HG02973 (cell line): ENCODE results near the gene CALML4.
"Not testable (repeated sequence)": the region's sequence is repeated elsewhere in the genome, so short reads cannot be mapped to it uniquely, and the experiment has no call there.

Experiments
- ATAC-seq: cut with Tn5 transposase; IDR thresholded peaks from one replicate; pipeline ENCODE4 v1.9.1; 2021; ENCODE audit warnings: moderate library complexity; ENCODE audit not compliant: unreplicated experiment

CALML4 gene

DNA sequence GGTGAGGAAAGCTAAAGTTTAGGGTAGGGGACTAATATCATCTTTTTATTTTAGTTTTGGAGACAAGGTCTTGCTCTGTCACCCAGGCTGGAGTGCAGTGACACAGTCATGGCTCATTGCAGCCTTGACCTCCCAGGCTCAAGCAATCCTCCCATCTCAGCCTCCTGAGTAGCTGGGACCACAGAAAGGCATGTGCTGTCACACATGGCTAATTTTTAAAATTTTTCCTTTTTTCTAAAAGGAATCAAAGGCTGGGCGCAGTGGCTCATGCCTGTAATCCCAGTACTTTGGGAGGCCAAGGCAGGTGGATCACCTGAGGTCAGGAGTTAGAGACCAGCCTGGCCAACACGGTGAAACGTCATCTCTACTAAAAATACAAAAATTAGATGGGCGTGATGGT, 20.3 kb upstream of the CALML4 start:
- ATAC-seq: not testable (repeated sequence)

DNA sequence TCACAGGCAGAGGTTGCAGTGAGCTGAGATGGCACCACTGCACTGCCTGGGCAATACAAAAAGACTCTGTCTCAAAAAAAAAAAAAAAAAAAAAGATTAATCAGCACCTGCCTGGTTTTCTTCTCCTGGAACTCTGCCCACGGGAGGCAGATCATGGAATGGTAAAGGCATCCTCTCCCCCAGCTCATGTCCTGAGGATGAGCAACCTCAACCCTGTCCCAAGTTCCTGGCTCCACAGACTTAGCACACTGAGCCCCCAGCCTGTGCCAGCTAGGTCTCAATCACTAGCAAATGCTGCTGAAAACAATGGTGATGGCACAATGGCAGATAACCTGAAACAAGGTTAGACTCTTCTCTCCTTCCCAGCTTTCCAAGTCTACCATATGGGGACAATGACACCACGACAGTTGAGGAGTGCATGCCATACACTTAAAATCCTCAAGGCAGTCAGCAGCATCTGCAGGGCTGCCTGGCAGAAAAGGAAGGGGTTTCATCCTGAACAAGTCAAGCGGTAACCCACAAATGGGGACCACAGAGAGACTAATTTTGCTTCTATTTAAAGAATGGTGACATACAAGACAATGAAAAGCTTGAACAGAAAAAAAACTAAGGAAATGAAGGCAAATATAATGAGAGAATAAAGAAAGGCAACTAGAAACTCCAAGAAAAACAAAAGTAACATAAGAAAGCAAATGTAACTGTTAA, 19.6 kb upstream of the CALML4 start:
- no peak for ATAC-seq

DNA sequence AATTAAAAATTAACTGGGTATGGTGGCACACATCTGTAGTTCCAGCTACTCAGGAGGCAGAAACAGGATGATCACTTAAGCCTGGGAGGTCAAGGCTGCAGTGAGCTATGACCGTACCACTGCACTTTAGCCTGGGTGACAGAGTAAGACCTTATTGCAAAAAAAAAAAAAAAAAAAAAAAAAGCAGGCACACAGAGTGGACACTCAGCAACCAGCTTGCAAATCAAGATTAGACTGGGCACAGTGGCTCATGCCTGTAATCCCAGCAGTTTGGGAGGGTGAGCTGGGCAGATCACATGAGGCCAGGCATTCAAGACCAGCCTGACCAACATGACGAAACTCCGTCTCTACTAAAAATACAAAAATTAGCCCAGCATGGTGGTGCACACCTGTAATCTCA, 19.0 kb upstream of the CALML4 start:
- no peak for ATAC-seq

DNA sequence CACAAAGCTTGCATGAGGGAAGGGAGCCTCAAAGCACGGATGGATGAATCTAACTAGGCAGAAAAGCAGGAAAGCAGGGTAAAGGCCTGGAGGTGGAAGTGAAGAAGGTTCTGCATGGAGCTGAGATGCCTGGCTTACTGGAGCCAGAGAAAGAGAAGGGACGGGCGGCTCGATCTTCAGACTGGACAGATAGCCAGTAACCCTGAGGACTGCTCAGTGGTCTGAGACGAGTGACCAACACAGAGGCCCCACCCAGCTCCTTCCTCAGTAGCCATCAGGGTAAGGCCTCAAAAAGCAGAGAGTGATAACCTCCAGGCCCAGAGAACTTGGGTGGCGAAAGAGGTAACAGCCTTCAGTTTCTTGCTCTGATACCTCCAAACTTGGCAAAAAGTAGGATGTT, 18.0 kb upstream of the CALML4 start:
- no peak for ATAC-seq

DNA sequence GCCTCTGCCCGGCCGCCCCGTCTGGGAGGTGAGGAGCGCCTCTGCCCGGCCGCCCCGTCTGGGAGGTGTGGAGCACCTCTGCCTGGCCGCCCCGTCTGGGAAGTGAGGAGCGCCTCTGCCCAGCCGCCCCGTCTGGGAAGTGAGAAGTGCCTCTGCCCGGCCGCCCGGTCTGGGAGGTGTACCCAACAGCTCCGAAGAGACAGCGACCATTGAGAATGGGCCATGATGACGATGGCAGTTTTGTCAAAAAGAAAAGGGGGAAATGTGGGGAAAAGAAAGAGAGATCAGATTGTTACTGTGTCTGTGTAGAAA, 17.3 kb upstream of the CALML4 start:
- ATAC-seq: not testable (repeated sequence)

DNA sequence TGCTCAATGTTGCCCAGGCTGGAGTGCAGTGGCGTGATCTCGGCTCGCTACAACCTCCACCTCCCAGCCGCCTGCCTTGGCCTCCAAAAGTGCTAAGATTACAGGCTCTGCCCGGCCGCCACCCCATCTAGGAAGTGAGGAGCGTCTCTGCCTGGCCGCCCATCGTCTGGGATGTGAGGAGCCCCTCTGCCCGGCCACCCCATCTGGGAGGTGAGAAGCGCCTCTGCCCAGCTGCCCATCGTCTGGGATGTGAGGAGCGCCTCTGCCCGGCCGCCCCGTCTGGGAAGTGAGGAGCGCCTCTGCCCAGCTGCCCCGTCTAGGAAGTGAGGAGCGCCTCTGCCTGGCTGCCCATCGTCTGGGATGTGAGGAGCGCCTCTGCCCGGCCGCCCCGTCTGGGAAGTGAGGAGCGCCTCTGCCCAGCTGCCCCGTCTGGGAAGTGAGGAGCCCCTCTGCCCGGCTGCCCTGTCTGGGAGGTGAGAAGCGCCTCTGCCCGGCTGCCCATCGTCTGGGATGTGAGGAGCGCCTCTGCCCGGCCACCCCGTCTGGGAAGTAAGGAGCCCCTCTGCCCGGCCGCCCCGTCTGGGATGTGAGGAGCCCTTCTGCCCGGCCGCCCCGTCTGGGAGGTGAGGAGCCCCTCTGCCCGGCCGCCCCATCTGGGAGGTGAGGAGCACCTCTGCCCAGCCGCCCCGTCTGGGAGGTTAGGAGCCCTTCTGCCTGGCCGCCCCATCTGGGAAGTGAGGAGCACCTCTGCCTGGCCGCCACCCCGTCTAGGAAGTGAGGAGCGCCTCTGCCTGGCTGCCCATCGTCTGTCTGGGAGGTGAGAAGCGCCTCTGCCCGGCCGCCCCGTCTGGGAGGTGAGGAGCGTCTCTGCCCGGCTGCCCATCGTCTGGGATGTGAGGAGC, 16.6 kb upstream of the CALML4 start:
- ATAC-seq: not testable (repeated sequence)

DNA sequence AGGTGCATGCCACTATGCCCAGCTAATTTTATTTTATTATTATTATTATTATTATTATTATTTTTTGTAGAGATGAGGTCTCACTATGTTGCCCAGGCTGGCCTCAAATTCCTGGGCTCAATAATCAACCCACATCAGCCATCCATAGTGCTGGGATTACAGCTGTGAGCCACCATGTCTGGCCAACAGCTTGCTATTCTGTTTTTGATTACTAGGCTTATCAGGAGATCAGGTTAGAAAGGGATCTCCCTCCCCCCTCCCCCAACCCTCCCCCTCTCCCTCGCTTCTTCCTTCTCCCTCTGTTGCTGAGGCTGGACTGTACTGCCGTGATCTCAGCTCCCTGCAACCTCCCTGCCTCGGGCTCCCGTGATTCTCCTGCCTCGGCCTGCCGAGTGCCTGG, 15.8 kb upstream of the CALML4 start:
- ATAC-seq: no peak

DNA sequence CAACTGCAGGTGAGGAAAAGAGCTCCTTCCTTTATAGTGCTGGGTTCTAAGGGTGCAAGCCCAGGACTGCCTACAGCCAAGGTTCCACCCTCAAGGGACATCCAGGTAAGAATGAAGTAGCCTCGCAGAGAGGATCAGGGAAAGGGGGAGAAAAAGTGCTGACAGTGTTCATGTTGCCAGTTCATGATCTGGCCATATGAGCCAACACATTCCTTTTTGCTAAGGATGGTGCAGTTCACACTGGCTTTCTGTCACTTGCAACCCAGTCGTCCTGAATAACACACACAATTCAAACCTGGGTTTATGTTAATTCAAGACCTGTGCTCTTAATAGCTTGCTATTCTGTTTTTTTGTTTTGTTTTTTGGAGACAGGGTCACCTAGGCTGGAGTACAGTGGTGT, 15.4 kb upstream of the CALML4 start:
- no peak for ATAC-seq

DNA sequence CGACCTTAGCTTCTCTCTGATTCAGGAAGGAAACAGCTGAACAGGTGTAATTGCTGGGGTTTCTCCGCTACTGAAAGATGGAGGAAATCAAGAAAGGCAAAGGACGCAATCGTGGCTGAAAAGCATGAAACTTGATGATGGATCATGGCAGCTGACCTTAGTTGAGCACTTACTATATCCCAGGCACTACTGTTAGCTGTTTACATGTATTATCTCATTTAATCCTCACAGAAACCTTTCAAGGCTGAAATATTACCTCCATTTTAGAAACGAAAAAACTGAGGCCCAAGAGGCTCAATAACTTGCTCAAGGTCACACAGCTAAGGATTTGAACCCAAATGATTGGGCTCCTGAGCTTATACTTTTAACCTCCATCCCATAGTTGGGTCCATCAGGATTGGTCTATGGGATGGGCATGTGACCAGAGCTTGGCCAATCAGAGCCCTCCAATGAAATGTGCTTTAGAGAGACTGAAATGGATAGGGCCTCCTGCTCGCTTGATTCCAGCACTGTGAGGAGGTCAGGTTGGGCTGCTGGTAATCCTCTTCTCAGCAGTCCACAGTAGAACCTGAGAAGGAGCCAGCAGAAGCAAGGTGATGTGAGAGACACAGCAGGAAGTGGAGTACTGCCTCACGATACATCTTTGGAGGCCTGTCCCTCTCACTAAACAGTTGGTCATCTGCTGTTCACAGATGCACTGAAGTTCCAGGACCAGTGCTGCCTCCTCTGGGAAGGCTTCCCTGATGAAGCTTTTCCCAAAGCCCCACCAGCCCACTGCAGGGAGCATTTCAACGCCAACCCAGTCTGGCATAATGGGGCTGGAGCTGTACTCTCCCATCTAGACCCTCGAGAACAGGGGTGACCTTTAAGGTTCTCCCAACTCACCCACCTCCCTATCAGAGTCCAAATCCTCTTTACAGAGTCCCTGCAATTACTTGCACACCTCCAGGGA, 14.0 kb upstream of the CALML4 start:
- no peak for ATAC-seq

DNA sequence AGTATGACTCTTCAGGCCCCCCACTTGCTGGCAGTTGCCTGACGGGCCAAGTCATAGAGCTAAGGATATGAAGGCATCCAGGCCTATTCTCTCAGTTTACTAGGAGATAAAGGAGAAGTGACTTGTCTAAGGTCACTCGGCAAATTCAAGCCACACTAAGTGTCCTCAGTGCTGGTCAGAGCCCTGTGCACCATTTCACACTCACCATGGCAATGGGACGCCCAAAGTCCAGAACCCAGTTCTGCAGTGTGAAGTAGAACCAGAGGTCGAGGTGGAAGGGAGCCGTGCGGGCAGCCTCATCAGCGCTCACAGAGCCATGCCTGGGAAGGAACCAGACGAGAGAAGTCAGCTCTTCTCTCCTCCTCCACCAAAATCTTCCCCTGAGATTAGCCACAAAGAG, 13.2 kb upstream of the CALML4 start:
- no peak for ATAC-seq

DNA sequence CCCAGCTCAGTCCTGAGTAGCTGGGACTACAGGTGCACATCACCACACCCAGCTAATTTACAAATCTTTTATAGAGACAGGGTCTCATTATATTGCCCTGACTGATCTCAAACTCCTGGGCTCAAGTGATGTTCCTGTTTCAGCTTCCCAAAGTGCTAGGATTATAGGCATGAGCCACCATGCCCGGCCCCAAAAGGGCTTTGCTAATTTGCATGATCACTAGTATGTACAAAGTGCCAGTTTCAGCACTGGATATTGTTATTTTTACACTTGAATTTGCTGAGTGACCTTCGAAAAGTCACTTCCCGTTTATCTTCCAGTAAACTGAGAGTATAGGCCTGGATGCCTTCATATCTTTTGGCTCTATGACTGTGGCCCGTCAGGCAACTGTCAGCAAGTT, 12.2 kb upstream of the CALML4 start:
- ATAC-seq: no peak

DNA sequence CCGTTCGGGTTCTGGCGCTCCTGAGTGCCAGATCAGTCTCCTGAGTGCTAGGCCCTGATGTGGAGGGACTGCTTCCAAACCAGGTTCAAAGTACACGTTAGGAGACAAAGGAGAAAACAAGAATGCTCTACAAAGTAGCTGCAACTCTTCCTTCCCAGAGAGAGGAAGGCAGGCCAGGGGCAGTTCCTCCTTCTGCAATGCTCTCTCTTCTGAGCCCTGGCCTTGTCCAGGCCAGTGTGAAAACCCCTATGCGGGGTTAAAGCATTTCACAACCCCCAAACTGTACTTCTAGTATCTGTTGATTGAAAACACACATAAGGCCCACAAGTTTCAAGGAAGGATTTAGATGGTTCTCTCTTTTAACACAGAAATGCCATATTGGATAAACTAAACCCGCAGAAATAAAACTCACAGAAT, 9.7 kb upstream of the CALML4 start:
- no peak for ATAC-seq

DNA sequence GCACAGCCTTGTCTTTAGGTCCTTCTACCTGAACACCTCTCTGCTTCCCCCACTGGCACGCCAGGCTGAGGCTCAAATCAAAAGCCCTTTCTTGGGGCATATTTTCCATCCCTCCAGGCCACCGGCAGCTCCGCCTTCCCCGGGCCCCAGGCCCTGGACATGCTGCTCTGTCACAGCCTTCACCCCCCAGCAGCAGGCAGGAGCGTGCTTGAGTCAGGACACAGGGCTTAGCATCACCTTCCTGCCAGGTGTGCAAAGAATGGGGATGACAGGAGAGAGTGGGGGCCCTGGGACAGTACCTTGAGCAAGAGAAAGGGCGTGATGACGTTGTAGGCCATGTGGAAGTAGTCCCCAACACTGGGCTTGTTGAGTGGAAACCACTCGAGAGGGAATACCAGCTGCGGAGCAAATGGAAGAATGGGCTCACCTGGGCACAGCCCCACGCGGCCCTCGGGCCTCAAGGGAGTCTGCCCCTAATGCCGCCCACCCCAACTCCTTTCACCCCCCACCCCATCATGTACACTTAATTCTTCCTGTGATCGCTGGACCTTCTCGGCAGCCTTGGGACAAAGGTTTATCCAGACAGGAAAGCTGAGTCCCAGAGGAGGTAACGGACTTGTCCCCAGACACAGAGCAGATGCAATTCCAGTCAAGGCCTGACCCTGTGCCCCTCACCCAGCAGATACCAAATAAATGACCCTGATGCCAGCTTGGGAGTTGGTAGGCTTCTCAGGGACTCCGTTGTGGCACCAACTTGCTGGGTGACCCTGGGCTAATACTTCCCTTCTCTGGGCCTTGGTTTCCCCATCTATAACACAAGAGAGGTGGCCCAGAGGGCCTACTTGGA, 9.1 kb upstream of the CALML4 start:
- no peak for ATAC-seq

DNA sequence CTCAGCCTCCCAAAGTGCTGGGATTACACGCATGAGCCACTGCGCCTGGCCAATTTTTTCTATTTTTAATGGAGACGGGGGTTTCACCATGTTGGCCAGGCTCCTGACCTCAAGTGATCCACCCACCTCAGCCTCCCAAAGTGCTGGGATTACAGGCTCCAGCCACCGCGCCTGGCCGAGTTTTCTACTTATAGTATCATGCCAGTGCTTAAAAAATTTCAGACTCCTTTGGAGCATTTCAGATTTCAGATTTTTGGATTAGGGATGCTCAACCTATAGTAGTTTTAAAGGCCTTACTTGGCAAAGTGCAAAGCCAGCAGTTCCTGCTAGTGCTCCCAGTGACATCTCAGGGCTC, 8.3 kb upstream of the CALML4 start:
- ATAC-seq: not testable (repeated sequence)

DNA sequence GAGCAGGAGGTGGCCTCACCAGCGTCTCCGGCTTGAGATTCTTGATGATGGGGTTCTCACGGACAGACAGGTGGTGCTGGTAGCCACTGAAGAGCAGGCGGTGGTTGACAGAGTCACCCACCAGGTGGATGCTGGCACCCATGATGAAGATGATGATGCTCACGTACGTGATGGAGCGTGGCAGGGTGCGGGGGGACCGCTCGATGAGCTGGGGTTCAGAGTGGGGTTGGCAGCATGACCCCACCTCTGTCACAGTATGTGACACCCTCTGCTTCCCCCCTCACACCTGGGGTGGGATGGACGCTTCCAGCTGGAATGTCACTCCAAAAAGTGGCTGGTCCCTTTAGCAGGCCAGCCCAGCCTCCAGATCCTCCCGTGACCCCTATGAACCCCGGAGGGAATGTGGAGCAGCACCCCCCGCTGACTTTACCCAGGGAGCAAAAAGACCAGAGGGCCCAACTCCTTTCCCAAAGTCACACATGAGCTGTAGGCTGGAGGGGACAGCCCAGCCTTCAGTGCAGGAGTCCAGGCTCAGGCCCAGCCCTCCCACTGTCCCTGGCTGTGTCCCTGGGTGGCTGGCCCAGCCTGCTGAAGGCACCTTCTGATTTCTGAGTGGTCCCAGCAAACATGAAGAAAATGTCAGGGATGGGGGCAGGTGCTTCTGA, 6.7 kb upstream of the CALML4 start:
- ATAC-seq: no peak

DNA sequence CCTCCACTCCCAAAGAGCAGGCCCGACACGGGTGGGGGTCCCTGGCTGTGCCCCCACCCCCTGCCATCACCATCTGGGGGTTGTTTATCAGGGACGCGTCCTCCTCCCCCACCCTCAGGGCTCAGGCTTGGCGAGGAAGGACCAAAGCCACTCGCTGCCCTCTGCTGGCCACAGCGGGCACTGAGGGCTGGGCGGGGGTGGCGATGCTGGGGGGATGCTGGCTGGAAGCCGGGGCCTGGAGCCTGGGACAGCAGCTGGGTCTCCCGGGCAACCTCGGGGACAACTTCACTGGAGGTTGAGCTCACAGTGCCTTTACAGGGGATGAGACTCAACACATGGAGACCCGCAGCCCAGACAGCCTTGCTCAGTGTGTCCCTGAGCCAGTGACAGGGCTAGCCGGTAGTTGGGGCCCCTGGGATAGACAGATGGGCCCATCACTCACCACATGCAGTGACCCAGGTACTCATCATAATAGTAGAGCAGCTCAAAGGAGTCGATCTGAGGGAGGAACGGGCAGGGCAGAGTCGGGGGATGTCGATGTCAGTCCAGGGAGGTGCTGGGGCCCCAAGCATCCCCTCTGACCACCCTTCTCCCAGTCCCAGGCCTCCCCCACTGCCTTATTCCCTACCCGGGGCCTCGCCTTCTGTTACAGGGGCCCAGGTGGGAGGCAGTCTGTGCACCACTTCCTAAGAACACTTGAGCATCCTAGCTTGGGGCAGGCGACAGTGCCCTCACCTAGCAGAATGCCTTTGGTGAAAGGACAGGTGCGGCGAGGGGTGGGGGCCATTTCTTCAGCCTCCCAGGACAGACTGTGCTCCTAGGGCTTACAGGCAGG, 5.9 kb upstream of the CALML4 start:
- ATAC-seq: no peak

DNA sequence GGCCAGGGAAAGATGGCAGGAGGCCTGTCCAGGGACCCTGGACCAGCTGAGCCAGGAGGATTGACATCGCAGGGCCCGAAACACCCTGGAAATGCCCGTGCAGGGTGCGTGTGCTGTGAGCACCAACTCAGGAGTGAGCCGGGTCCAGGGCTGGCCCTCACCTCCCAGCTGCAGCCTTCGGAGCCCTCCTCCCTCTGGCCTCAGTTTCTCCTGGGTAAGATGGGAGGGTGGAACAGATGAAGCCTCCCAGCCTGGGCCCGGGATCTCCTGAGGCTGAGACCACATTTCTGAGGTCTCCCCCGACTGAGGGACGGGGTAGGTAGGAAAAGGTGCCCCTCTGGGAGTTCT, 5.3 kb upstream of the CALML4 start:
- ATAC-seq: no peak

DNA sequence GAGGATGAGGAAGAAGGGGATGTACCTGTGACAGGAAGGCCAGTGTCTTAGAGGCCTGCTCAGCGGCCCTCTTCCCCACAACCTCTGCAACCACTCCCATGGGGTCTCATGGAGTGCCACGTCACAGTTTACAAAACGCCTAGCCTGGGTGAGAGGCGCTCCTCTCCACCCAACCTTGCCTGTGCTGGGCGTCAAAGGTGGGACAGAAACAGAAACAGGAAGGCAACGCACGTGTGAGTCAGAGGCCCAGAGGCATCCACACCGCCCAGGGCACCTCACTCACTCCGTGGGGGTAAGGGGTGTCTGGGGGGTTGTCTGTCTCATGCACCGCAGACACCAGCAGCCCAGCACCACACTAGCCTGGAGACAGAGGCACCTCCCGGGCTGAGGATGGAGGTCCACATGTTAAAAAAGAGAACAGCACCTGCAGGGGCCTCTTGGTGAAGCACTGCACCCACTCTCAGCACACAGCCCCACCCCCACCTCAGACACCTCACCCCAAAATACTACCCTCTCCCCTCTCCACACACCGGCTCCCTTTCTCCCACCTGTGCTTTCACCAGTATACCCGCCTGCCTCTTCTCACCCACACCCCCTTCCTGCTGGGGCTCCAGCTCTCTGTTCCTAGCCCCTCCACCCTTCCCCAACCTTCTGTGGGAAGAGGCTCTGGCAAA, 4.7 kb upstream of the CALML4 start:
- ATAC-seq: no peak

DNA sequence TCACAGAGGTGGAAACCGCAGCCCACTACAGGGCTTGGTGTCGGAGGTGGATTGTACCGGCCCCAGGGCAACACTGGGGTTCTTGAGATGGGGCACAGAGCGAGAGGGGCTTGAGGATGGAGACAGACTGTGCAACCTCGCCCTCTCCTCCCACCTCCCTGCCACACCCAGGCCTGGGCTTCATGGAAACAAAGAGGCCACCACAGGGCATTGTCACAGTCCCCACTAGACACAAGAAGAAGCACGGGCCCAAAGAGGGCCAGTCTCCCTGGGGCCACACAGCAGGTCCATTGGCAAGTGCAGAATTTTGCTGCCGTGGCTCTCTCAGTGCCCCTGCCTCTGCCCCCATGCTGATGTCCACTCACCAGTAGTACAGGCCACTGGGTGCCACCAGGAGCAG, 4.1 kb upstream of the CALML4 start:
- ATAC-seq: no peak
